GM12878 (cell line): ENCODE data around the gene LRGUK. TPM values are rescaled to one million over a fixed set of nuclear protein-coding genes. Genes with fewer than 3 reads are reported as not detected.

ENCODE experiments used
- BACH1 ChIP-seq: fragments of 450-650 bp; IDR thresholded peaks from 2 replicates; pipeline ENCODE4 v1.6.1; 2017; ENCODE audit warnings: mild to moderate bottlenecking, borderline replicate concordance
- BHLHE40 ChIP-seq, 2 experiments: fragments of 450-650 bp in 1 of 2; IDR thresholded peaks; 2 replicates each; pipeline ENCODE4 v1.6.1; 2011 to 2017; ENCODE audit warnings: low read depth in 2 of 2, borderline replicate concordance in 1 of 2, improper control_type of control experiment in 1 of 2, low read length in 1 of 2, mild to moderate bottlenecking in 1 of 2
- BMI1 ChIP-seq: fragments of 450-650 bp; IDR thresholded peaks from 2 replicates; pipeline ENCODE4 v1.6.1; 2016; ENCODE audit warnings: mild to moderate bottlenecking, moderate library complexity, borderline replicate concordance
- BRCA1 ChIP-seq: IDR thresholded peaks from 2 replicates; pipeline ENCODE4 v1.6.1; 2011; ENCODE audit warnings: low read depth, low read length, improper control_type of control experiment
- DPF2 ChIP-seq: fragments of 450-650 bp; IDR thresholded peaks from 2 replicates; pipeline ENCODE4 v1.6.1; 2017; ENCODE audit warnings: mild to moderate bottlenecking
- KAT2A ChIP-seq: conservative IDR thresholded peaks from 2 replicates; pipeline ENCODE4 v1.6.1; 2011; ENCODE audit warnings: low read depth, low read length; ENCODE audit not compliant: control insufficient read depth
- MYC ChIP-seq: IDR thresholded peaks from 2 replicates; pipeline ENCODE4 v1.6.1; 2011; ENCODE audit warnings: mild to moderate bottlenecking, low read length, moderate library complexity, inconsistent platforms; ENCODE audit not compliant: insufficient read depth, insufficient replicate concordance, insufficient read length, severe bottlenecking
- NR2C2 ChIP-seq: IDR thresholded peaks from 2 replicates; pipeline ENCODE4 v1.6.1; 2011; ENCODE audit warnings: borderline replicate concordance, low read depth; ENCODE audit not compliant: control insufficient read depth, insufficient read length
- PAX5 ChIP-seq: IDR thresholded peaks from 2 replicates; pipeline ENCODE4 v1.6.1; 2011; ENCODE audit warnings: low read depth, low read length, borderline replicate concordance
- PML ChIP-seq: IDR thresholded peaks from 2 replicates; pipeline ENCODE4 v1.6.1; 2012; ENCODE audit warnings: low read length, inconsistent platforms
- RAD21 ChIP-seq: IDR thresholded peaks from 2 replicates; pipeline ENCODE4 v1.6.1; 2011; ENCODE audit warnings: mild to moderate bottlenecking, low read depth, low read length, moderate library complexity; ENCODE audit not compliant: insufficient read depth
- RAD51 ChIP-seq: fragments of 450-650 bp; IDR thresholded peaks from 2 replicates; pipeline ENCODE4 v1.6.1; 2016; ENCODE audit warnings: moderate library complexity, mild to moderate bottlenecking, inconsistent platforms
- RB1 ChIP-seq: fragments of 450-650 bp; formaldehyde crosslinking; IDR thresholded peaks from 2 replicates; pipeline ENCODE4 v1.6.1; 2017; ENCODE audit warnings: mild to moderate bottlenecking, borderline replicate concordance
- RBBP5 ChIP-seq: fragments of 200-600 bp; sonication (generic); conservative IDR thresholded peaks from 2 replicates; pipeline ENCODE4 v1.6.1; 2016
- RFX5 ChIP-seq: IDR thresholded peaks from 2 replicates; pipeline ENCODE4 v1.6.1; 2011; ENCODE audit warnings: low read depth, low read length, improper control_type of control experiment
- RUNX3 ChIP-seq: IDR thresholded peaks from 2 replicates; pipeline ENCODE4 v1.6.1; 2012; ENCODE audit warnings: low read length, inconsistent platforms
- TAF1 ChIP-seq: IDR thresholded peaks from 2 replicates; pipeline ENCODE4 v1.6.1; 2011; ENCODE audit warnings: mild to moderate bottlenecking, low read depth, low read length, borderline replicate concordance
- TBL1XR1 ChIP-seq: IDR thresholded peaks from 2 replicates; pipeline ENCODE4 v1.6.1; 2012; ENCODE audit warnings: low read depth, low read length, improper control_type of control experiment
- TCF7 ChIP-seq: IDR thresholded peaks from 2 replicates; pipeline ENCODE4 v1.6.1; 2014; ENCODE audit warnings: antibody characterized with exemption, borderline replicate concordance
- YBX1 ChIP-seq: fragments of 450-650 bp; IDR thresholded peaks from 2 replicates; pipeline ENCODE4 v1.6.1; 2016; ENCODE audit warnings: antibody characterized with exemption
- ZNF217 ChIP-seq: fragments of 450-650 bp; IDR thresholded peaks from 2 replicates; pipeline ENCODE4 v1.6.1; 2017; ENCODE audit warnings: antibody characterized with exemption, mild to moderate bottlenecking
- polyA plus RNA-seq, 11 experiments: library from polyadenylated mRNA; depleted of rRNA in 4 of 11; unstranded in 6 of 11; stranded (reverse) in 5 of 11; fragments of >200 nt; fragmentation: Nextera tagmentation in 4 of 11; fragmentation: Illumina TruSeq in 1 of 11; extraction: Ambion mirVana in 4 of 11; extraction: Trizol in 1 of 11; gene quantifications; 1 replicate in 1 of 11; 2 replicates in 10 of 11; pipeline versions ENCODE4 v1.2.1 to v1.2.3, GENCODE V29; 2011 to 2016; ENCODE audit warnings: inconsistent platforms in 2 of 11, missing spikeins in 2 of 11, low read depth in 1 of 11
- total RNA-seq, 4 experiments: library from RNA; depleted of rRNA in 3 of 4; stranded (reverse); fragments of >200 nt in 3 of 4; fragmentation: Illumina TruSeq in 1 of 4; extraction: Trizol in 1 of 4; gene quantifications; 2 replicates each; pipeline versions ENCODE4 v1.2.1 to v1.2.3, GENCODE V29; 2013 to 2021
- TF ChIP-seq, protein P1 (sequence below): fragments of 450-650 bp; IDR thresholded peaks from 2 replicates; pipeline ENCODE4 v1.6.1; 2016; ENCODE audit warnings: mild to moderate bottlenecking
- TF ChIP-seq, protein P2 (sequence below): fragments of 450-650 bp; IDR thresholded peaks from 2 replicates; pipeline ENCODE4 v1.6.1; 2014; ENCODE audit warnings: mild to moderate bottlenecking
- TF ChIP-seq, protein P3 (sequence below): IDR thresholded peaks from 2 replicates; pipeline ENCODE4 v1.6.1; 2012; ENCODE audit warnings: low read depth, low read length, improper control_type of control experiment
- TF ChIP-seq, protein P4 (sequence below): fragments of 450-650 bp; IDR thresholded peaks from 2 replicates; pipeline ENCODE4 v1.6.1; 2017; ENCODE audit warnings: low read depth, mild to moderate bottlenecking, moderate library complexity
- TF ChIP-seq, protein P5 (sequence below): IDR thresholded peaks from 2 replicates; pipeline ENCODE4 v1.6.1; 2011; ENCODE audit warnings: low read depth, low read length, improper control_type of control experiment, borderline replicate concordance

LRGUK gene
- total and polyA plus RNA-seq, 10 of the 15 experiments (the other 5 are each of a cell fraction or from before 2014, with no cell fraction given): 0.04 to 0.14 (median 0.08) TPM; not detected in 3

DNA sequence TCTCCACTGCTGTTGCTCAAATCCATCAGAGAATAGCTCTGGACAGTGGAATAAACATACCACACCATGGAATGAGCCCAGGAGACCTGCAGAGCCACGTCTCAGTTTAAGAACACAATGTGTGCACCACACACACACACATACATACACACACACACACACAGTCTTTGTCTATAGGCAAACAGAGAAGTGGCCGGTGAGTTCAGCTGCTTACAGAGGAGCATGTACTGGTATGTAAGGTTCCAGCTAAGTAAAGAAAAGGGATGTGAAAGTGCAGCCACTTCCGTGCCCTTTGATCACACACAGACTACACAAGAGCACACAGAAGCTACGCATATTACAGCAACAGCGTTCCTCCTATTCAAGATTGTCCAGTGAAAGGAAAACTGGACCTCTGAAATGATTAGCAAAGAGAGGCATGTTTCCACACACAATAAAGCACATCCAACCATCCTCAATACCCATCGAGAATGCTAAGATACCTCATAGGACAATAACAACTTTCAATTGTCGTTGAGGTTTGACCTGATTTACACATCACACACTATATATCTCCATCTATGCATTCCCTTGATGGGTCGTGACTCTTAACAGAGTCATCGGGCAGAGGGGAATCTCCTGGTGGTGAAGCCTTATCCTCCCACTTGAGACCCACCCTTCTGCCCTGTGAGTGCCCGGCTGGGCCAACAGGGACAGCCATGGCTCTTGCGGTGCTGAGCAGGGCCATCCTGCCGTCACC lies 166.0 kb downstream of the LRGUK start (continued):
- peak; percentile 61 to 68; a peak in 3 of 4 replicates for TF ChIP-seq BHLHE40 (IDR thresholded peaks at IDR 0.05; ENCODE audit: borderline replicate concordance in 1 of 2, low read depth in 2 of 2, low read length in 1 of 2)
- peak; percentile 80; the same call in 1 of the 2 replicates for TF ChIP-seq PAX5
- TF ChIP-seq, protein P1, sequence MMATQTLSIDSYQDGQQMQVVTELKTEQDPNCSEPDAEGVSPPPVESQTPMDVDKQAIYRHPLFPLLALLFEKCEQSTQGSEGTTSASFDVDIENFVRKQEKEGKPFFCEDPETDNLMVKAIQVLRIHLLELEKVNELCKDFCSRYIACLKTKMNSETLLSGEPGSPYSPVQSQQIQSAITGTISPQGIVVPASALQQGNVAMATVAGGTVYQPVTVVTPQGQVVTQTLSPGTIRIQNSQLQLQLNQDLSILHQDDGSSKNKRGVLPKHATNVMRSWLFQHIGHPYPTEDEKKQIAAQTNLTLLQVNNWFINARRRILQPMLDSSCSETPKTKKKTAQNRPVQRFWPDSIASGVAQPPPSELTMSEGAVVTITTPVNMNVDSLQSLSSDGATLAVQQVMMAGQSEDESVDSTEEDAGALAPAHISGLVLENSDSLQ: no peak
- no peak for TF ChIP-seq BRCA1
- TF ChIP-seq RFX5: no peak
- peak; percentile 87 for TF ChIP-seq RUNX3
- TF ChIP-seq, protein P2, sequence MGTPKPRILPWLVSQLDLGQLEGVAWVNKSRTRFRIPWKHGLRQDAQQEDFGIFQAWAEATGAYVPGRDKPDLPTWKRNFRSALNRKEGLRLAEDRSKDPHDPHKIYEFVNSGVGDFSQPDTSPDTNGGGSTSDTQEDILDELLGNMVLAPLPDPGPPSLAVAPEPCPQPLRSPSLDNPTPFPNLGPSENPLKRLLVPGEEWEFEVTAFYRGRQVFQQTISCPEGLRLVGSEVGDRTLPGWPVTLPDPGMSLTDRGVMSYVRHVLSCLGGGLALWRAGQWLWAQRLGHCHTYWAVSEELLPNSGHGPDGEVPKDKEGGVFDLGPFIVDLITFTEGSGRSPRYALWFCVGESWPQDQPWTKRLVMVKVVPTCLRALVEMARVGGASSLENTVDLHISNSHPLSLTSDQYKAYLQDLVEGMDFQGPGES: no peak
- no peak for TF ChIP-seq YBX1
- peak; percentile 84; the same call in 1 of the 2 replicates for TF ChIP-seq BACH1
- TF ChIP-seq, protein P3, sequence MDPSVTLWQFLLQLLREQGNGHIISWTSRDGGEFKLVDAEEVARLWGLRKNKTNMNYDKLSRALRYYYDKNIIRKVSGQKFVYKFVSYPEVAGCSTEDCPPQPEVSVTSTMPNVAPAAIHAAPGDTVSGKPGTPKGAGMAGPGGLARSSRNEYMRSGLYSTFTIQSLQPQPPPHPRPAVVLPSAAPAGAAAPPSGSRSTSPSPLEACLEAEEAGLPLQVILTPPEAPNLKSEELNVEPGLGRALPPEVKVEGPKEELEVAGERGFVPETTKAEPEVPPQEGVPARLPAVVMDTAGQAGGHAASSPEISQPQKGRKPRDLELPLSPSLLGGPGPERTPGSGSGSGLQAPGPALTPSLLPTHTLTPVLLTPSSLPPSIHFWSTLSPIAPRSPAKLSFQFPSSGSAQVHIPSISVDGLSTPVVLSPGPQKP: 0 out of 2 replicates have a peak, but pooled peaks have one; percentile 14
- peak; percentile 75 for TF ChIP-seq BMI1
- TF ChIP-seq KAT2A: no peak
- TF ChIP-seq DPF2: peak; percentile 99
- no peak for TF ChIP-seq NR2C2
- TF ChIP-seq TAF1: peak; percentile 54; the same call in 1 of the 2 replicates
- no peak for TF ChIP-seq PML
- TF ChIP-seq TBL1XR1: no peak
- TF ChIP-seq TCF7: peak; percentile 95
- TF ChIP-seq RAD21: no peak
- peak; percentile 57; the same call in 1 of the 2 replicates for TF ChIP-seq RB1
- TF ChIP-seq, protein P4, sequence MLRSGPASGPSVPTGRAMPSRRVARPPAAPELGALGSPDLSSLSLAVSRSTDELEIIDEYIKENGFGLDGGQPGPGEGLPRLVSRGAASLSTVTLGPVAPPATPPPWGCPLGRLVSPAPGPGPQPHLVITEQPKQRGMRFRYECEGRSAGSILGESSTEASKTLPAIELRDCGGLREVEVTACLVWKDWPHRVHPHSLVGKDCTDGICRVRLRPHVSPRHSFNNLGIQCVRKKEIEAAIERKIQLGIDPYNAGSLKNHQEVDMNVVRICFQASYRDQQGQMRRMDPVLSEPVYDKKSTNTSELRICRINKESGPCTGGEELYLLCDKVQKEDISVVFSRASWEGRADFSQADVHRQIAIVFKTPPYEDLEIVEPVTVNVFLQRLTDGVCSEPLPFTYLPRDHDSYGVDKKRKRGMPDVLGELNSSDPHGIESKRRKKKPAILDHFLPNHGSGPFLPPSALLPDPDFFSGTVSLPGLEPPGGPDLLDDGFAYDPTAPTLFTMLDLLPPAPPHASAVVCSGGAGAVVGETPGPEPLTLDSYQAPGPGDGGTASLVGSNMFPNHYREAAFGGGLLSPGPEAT: peak; percentile 73
- TF ChIP-seq ZNF217: no peak
- TF ChIP-seq, protein P5, sequence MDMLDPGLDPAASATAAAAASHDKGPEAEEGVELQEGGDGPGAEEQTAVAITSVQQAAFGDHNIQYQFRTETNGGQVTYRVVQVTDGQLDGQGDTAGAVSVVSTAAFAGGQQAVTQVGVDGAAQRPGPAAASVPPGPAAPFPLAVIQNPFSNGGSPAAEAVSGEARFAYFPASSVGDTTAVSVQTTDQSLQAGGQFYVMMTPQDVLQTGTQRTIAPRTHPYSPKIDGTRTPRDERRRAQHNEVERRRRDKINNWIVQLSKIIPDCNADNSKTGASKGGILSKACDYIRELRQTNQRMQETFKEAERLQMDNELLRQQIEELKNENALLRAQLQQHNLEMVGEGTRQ: no peak
- no peak for TF ChIP-seq MYC
- no peak for TF ChIP-seq RAD51
- TF ChIP-seq RBBP5: no peak
